ENCODE results near the gene C2CD4C.

DNA sequence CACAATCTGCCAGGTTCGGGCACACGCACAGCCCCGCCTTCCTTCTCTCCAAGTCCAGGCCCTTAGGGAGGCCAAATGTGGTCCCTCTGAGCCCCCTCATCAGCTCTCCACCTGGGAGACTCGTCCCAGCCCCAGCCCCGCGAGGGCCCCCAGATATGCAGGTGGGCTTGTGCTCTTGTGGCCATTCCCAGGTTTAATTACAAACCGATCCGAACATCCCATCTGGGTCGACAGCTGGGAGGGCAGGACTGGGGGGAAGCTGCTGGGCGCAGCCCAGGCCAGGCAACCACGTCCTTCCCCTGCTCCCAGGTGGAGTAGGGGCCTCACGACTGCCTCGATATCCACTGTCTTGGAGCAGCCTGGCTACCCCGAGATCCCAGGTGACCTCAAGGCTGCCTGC lies 7.5 kb upstream of the C2CD4C start:
- TF ChIP-seq, protein P1, sequence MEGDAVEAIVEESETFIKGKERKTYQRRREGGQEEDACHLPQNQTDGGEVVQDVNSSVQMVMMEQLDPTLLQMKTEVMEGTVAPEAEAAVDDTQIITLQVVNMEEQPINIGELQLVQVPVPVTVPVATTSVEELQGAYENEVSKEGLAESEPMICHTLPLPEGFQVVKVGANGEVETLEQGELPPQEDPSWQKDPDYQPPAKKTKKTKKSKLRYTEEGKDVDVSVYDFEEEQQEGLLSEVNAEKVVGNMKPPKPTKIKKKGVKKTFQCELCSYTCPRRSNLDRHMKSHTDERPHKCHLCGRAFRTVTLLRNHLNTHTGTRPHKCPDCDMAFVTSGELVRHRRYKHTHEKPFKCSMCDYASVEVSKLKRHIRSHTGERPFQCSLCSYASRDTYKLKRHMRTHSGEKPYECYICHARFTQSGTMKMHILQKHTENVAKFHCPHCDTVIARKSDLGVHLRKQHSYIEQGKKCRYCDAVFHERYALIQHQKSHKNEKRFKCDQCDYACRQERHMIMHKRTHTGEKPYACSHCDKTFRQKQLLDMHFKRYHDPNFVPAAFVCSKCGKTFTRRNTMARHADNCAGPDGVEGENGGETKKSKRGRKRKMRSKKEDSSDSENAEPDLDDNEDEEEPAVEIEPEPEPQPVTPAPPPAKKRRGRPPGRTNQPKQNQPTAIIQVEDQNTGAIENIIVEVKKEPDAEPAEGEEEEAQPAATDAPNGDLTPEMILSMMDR (IDR thresholded peaks at IDR 0.05; ENCODE audit: borderline replicate concordance, extremely low read depth, low read length, poor library complexity, severe bottlenecking): no peak
- no peak for TF ChIP-seq EZH2 (IDR thresholded peaks at IDR 0.05; ENCODE audit: borderline replicate concordance, low read depth, low read length, severe bottlenecking)
